Naive thymus-derived CD4-positive, alpha-beta T cell (primary cell): ENCODE data around the gene PLEKHA1. TPM values are rescaled to one million over a fixed set of nuclear protein-coding genes. Genes with fewer than 3 reads are reported as not detected.

Source experiments
- ATAC-seq: fragments of 150-1000 bp; cut with Tn5 transposase; 2 replicates; pipeline ENCODE4 v1.10.0; 2021; ENCODE audit warnings: mild to moderate bottlenecking, moderate library complexity
- CTCF ChIA-PET: fragments of 350-600 bp; sonication (Branson Sonifier 250); formaldehyde crosslinking; loops from one replicate; lab custom pipeline; 2021; ENCODE audit warnings: antibody characterized with exemption; lab: Charles Lee
- POLR2A ChIA-PET: fragments of 350-600 bp; sonication (Branson Sonifier 250); formaldehyde crosslinking; loops from one replicate; lab custom pipeline; 2021; ENCODE audit warnings: antibody characterized with exemption, inconsistent platforms; lab: Charles Lee
- DNase-seq, 9 donors: peaks; one replicate each; pipeline versions ENCODE4 v3.0.0 to v3.0.0-alpha.2; 2020 to 2022; ENCODE audit warnings: mixed read lengths in 1 of 9
- H3K27ac ChIP-seq: one replicate; pipeline ENCODE4 v1.7.0; 2013; ENCODE audit warnings: mild to moderate bottlenecking, low read depth, low read length, moderate library complexity
- H3K27me3 ChIP-seq, 2 donors: one replicate each; pipeline ENCODE4 v1.7.0; 2013; ENCODE audit warnings: low read length in 2 of 2, mild to moderate bottlenecking in 2 of 2, moderate library complexity in 2 of 2; ENCODE audit not compliant: control insufficient read depth in 2 of 2, insufficient read depth in 2 of 2
- H3K36me3 ChIP-seq, 3 experiments: 1 replicate in 2 of 3; 2 replicates in 1 of 3; pipeline ENCODE4 v1.7.0; 2013; ENCODE audit warnings: low read length in 3 of 3, mild to moderate bottlenecking in 3 of 3, moderate library complexity in 1 of 3; ENCODE audit not compliant: insufficient read depth in 3 of 3, control insufficient read depth in 2 of 3
- H3K4me1 ChIP-seq, 2 donors: one replicate each; pipeline ENCODE4 v1.7.0; 2013; ENCODE audit warnings: low read length in 2 of 2, mild to moderate bottlenecking in 2 of 2, moderate library complexity in 1 of 2; ENCODE audit not compliant: control insufficient read depth in 2 of 2, insufficient read depth in 2 of 2
- H3K4me3 ChIP-seq: 2 replicates; pipeline ENCODE4 v1.7.0; 2013; ENCODE audit warnings: mild to moderate bottlenecking, low read length
- H3K9me3 ChIP-seq, 3 experiments: 1 replicate in 2 of 3; 2 replicates in 1 of 3; pipeline ENCODE4 v1.7.0; 2013; ENCODE audit warnings: low read length in 3 of 3; ENCODE audit not compliant: control insufficient read depth in 2 of 3
- H3K27ac Mint-ChIP-seq, 9 donors: one replicate each; pipeline ENCODE4 v1.8.0; 2020 to 2022; ENCODE audit warnings: mixed read lengths in 9 of 9, mild to moderate bottlenecking in 8 of 9, moderate library complexity in 5 of 9, inconsistent platforms in 2 of 9
- H3K27me3 Mint-ChIP-seq, 5 donors: one replicate each; pipeline ENCODE4 v1.8.0; 2021 to 2022; ENCODE audit warnings: mixed read lengths in 5 of 5, mild to moderate bottlenecking in 1 of 5
- H3K36me3 Mint-ChIP-seq, 5 donors: one replicate each; pipeline ENCODE4 v1.8.0; 2020 to 2022; ENCODE audit warnings: mixed read lengths in 5 of 5, mild to moderate bottlenecking in 3 of 5, inconsistent platforms in 1 of 5
- H3K4me1 Mint-ChIP-seq, 7 donors: one replicate each; pipeline ENCODE4 v1.8.0; 2020 to 2022; ENCODE audit warnings: mixed read lengths in 7 of 7, mild to moderate bottlenecking in 3 of 7, inconsistent platforms in 1 of 7
- H3K4me3 Mint-ChIP-seq, 10 donors: one replicate each; pipeline ENCODE4 v1.8.0; 2020 to 2022; ENCODE audit warnings: mild to moderate bottlenecking in 10 of 10, mixed read lengths in 10 of 10, moderate library complexity in 6 of 10, inconsistent platforms in 2 of 10
- H3K9me3 Mint-ChIP-seq, 11 donors: one replicate each; pipeline ENCODE4 v1.8.0; 2020 to 2022; ENCODE audit warnings: mixed read lengths in 11 of 11, mild to moderate bottlenecking in 4 of 11, inconsistent platforms in 1 of 11, moderate library complexity in 1 of 11
- intact Hi-C, 2 donors: fragments of 100-400 bp; cut with micrococcal nuclease; formaldehyde crosslinking; loops; one replicate each; pipeline ENCODE4 v1.15.1; 2023
- polyA plus RNA-seq, 2 donors: library from polyadenylated mRNA; unstranded; fragments of 300-500 nt; fragmentation: Illumina TruSeq; gene quantifications; one replicate each; pipeline ENCODE4 v1.2.3, GENCODE V29; 2021
- total RNA-seq, 6 experiments: library from RNA in 5 of 6; stranded (reverse) in 5 of 6; gene quantifications; 1 replicate in 5 of 6; 2 replicates in 1 of 6; pipeline ENCODE4 v1.2.3 and lab custom pipeline; 2021 to 2026

Gene PLEKHA1
- total and polyA plus RNA-seq, 7 experiments from 2014 or later: 5.9 to 100 (median 87.2) TPM

GRCh38 chr10:122329416-122329815, 45.1 kb upstream of the PLEKHA1 start:
- intact Hi-C loops: no loop called here
- ChIA-PET CTCF (no interaction called here), POLR2A (no interaction called here)
- Mint-ChIP-seq H3K4me3 (no peak overlapping the region), H3K4me1 (no peaks in the 10 kb centered on the region), H3K27ac (no peak overlapping the region), H3K36me3 (no peaks in the 10 kb centered on the region), H3K9me3 (peaks cover 0 to 6% (median 0%) of the 10 kb centered on the region in 11 donors), H3K27me3 (peaks cover 7 to 40% (median 32%) of the 10 kb centered on the region in 5 donors)
- Histone ChIP-seq H3K27me3 (no peaks in the 10 kb centered on the region), H3K9me3 (no peaks in the 10 kb centered on the region), H3K27ac (no peak overlapping the region), H3K36me3 (no peaks in the 10 kb centered on the region), H3K4me3 (no peak overlapping the region), H3K4me1 (no peaks in the 10 kb centered on the region)
- no peak for ATAC-seq
- DNase-seq: no peak

GRCh38 chr10:122331100-122331499, 43.4 kb upstream of the PLEKHA1 start:
- intact Hi-C loops: no loop called here
- Mint-ChIP-seq H3K36me3 (peaks cover 0 to 3% (median 0%) of the 10 kb centered on the region in 5 donors), H3K9me3 (no peaks in the 10 kb centered on the region), H3K4me3 (no peak overlapping the region), H3K27me3 (peaks cover 7 to 32% (median 21%) of the 10 kb centered on the region in 5 donors), H3K27ac (no peak overlapping the region), H3K4me1 (no peaks in the 10 kb centered on the region)
- DNase-seq (no peak), ATAC-seq (no peak)
- Histone ChIP-seq H3K9me3 (no peaks in the 10 kb centered on the region), H3K4me1 (no peaks in the 10 kb centered on the region), H3K27ac (no peak overlapping the region), H3K4me3 (no peak overlapping the region), H3K27me3 (no peaks in the 10 kb centered on the region), H3K36me3 (no peaks in the 10 kb centered on the region)
- ChIA-PET POLR2A (no interaction called here), CTCF (no interaction called here)

- H3K36me3 Mint-ChIP-seq: peaks cover 0 to 3% (median 0%) of the 10 kb centered on the region in 5 donors
- H3K4me1 ChIP-seq: no peaks in the 10 kb centered on the region
- H3K4me3 ChIP-seq: no peak overlapping the region
- no peak overlapping the region for H3K27ac ChIP-seq
- no peaks in the 10 kb centered on the region for H3K36me3 ChIP-seq
- DNase-seq (no peak), ATAC-seq (no peak)
- no peaks in the 10 kb centered on the region for H3K4me1 Mint-ChIP-seq
- H3K4me3 Mint-ChIP-seq: no peak overlapping the region
- ChIA-PET CTCF (no interaction called here), POLR2A (no interaction called here)
- H3K27me3 Mint-ChIP-seq: peaks cover 7 to 28% (median 21%) of the 10 kb centered on the region in 5 donors
- no peak overlapping the region for H3K27ac Mint-ChIP-seq
- H3K9me3 Mint-ChIP-seq: no peaks in the 10 kb centered on the region
- intact Hi-C loops: no loop called here
- H3K9me3 ChIP-seq: no peaks in the 10 kb centered on the region
- no peaks in the 10 kb centered on the region for H3K27me3 ChIP-seq
Observed at GRCh38 chr10:122331615-122332446, 42.7 kb upstream of the PLEKHA1 start.

GRCh38 chr10:122333037-122333436, 41.5 kb upstream of the PLEKHA1 start:
- intact Hi-C loops: no loop called here

GRCh38 chr10:122336332-122336731, 38.2 kb upstream of the PLEKHA1 start:
- ChIA-PET POLR2A (interaction anchor here (0.8 kb wide), 1 partner anchor 95 kb away, joined by 3 read pairs; no protein-coding TSS in a partner anchor), CTCF (no interaction called here)
- no peak for DNase-seq
- H3K27me3 ChIP-seq: no peaks in the 10 kb centered on the region
- Mint-ChIP-seq H3K4me1 (peaks cover 0 to 2% (median 0%) of the 10 kb centered on the region in 7 donors), H3K4me3 (no peak overlapping the region), H3K27ac (no peak overlapping the region), H3K9me3 (no peaks in the 10 kb centered on the region), H3K36me3 (peaks cover 0 to 3% (median 0%) of the 10 kb centered on the region in 5 donors), H3K27me3 (peaks cover 0 to 19% (median 9%) of the 10 kb centered on the region in 5 donors)
- no peak overlapping the region for H3K4me3 ChIP-seq
- H3K27ac ChIP-seq: no peak overlapping the region
- no peak for ATAC-seq
- no peaks in the 10 kb centered on the region for H3K9me3 ChIP-seq
- H3K36me3 ChIP-seq: no peaks in the 10 kb centered on the region
- no peaks in the 10 kb centered on the region for H3K4me1 ChIP-seq
- intact Hi-C loops: no loop called here

More at GRCh38 chr10:122333037-122333436, 41.5 kb upstream of the PLEKHA1 start:
- H3K27me3 Mint-ChIP-seq: peaks cover 7 to 29% (median 21%) of the 10 kb centered on the region in 5 donors
- ChIA-PET POLR2A (no interaction called here), CTCF (no interaction called here)
- Histone ChIP-seq H3K27ac (no peak overlapping the region), H3K36me3 (no peaks in the 10 kb centered on the region), H3K4me1 (no peaks in the 10 kb centered on the region), H3K4me3 (no peak overlapping the region), H3K9me3 (no peaks in the 10 kb centered on the region), H3K27me3 (no peaks in the 10 kb centered on the region)
- ATAC-seq (no peak), DNase-seq (no peak)
- H3K36me3 Mint-ChIP-seq: peaks cover 0 to 3% (median 0%) of the 10 kb centered on the region in 5 donors
- H3K27ac Mint-ChIP-seq: no peak overlapping the region
- H3K9me3 Mint-ChIP-seq: no peaks in the 10 kb centered on the region
- H3K4me1 Mint-ChIP-seq: no peaks in the 10 kb centered on the region
- no peak overlapping the region for H3K4me3 Mint-ChIP-seq

- H3K4me3 ChIP-seq: no peak overlapping the region
- no peaks in the 10 kb centered on the region for H3K9me3 ChIP-seq
- H3K9me3 Mint-ChIP-seq: no peaks in the 10 kb centered on the region
- H3K4me3 Mint-ChIP-seq: no peak overlapping the region
- peaks cover 0 to 3% (median 0%) of the 10 kb centered on the region in 5 donors for H3K36me3 Mint-ChIP-seq
- ChIA-PET POLR2A (no interaction called here), CTCF (interaction anchor here (8.7 kb wide), 1 partner anchor 97 kb away, joined by 131 read pairs; no protein-coding TSS in a partner anchor)
- DNase-seq: no peak
- H3K4me1 Mint-ChIP-seq: peaks cover 0 to 2% (median 0%) of the 10 kb centered on the region in 7 donors
- H3K27ac Mint-ChIP-seq: no peak overlapping the region
- no peak for ATAC-seq
- H3K27me3 Mint-ChIP-seq: peaks cover 0 to 13% (median 3%) of the 10 kb centered on the region in 5 donors
- no peak overlapping the region for H3K27ac ChIP-seq
- H3K27me3 ChIP-seq: no peaks in the 10 kb centered on the region
- H3K36me3 ChIP-seq: no peaks in the 10 kb centered on the region
- intact Hi-C loops: no loop called here
- no peaks in the 10 kb centered on the region for H3K4me1 ChIP-seq
Observed at GRCh38 chr10:122336961-122337360, 37.5 kb upstream of the PLEKHA1 start.
